ENCODE measurements around the gene SOBP. TPM values are rescaled to one million over a fixed set of nuclear protein-coding genes. Genes with fewer than 3 reads are reported as not detected.

The SOBP gene
- polyA plus RNA-seq, 1 donor (not counting 4 experiments of a cell fraction or from before 2014, with no cell fraction given) = not detected

DNA sequence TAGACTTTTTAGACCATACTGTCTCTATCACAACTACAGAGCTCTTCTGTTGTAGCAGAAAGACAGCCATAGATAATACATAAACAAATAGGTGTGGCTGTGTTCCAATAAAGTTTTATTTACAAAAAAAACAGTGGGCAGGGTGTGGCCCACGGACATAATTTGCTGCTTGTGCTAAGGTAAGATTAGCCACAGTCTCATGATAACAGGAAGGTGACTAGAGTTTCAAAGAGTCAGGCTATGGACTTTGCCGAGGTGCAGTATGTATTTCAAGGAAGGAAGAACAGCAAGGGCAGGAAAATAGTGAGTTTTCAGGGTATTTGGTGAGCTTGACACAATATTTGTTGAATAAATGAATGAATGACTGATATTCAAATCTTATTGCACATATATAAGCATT is 20.2 kb downstream of the SOBP start:
- no peaks in the 10 kb centered on the region for H3K79me2 ChIP-seq (ENCODE audit: control insufficient read depth, insufficient read depth, low read length)
- DNase-seq (ENCODE audit: low read depth, low spot score) (no peak), FAIRE-seq (no peak)
- no peaks in the 10 kb centered on the region for H4K20me1 ChIP-seq (ENCODE audit: control insufficient read depth, extremely low read depth, insufficient read depth, low read length)
- no peak overlapping the region for H3K4me3 ChIP-seq (ENCODE audit: control insufficient read depth in 2 of 3, extremely low read depth in 1 of 3, insufficient read depth in 2 of 3, low read depth in 1 of 3, low read length in 3 of 3)
- dilution Hi-C loops (cut with MboI; ENCODE audit: extremely low pct_ligation_motif_present, low sequenced_read_pairs) = no loop called here
- no peaks in the 10 kb centered on the region for H3K36me3 ChIP-seq (ENCODE audit: control insufficient read depth in 2 of 2, extremely low read depth in 1 of 2, insufficient read depth in 2 of 2, low read length in 2 of 2)
- no peaks in the 10 kb centered on the region for H3K4me1 ChIP-seq (ENCODE audit: control insufficient read depth, extremely low read depth, insufficient read depth, low read length)
- H3K27ac ChIP-seq (ENCODE audit: control insufficient read depth, insufficient read depth, low read length) = no peak overlapping the region
- H3K4me2 ChIP-seq (ENCODE audit: control insufficient read depth, extremely low read depth, insufficient read depth, low read depth, low read length) = no peak overlapping the region
- TF ChIP-seq, protein P1, sequence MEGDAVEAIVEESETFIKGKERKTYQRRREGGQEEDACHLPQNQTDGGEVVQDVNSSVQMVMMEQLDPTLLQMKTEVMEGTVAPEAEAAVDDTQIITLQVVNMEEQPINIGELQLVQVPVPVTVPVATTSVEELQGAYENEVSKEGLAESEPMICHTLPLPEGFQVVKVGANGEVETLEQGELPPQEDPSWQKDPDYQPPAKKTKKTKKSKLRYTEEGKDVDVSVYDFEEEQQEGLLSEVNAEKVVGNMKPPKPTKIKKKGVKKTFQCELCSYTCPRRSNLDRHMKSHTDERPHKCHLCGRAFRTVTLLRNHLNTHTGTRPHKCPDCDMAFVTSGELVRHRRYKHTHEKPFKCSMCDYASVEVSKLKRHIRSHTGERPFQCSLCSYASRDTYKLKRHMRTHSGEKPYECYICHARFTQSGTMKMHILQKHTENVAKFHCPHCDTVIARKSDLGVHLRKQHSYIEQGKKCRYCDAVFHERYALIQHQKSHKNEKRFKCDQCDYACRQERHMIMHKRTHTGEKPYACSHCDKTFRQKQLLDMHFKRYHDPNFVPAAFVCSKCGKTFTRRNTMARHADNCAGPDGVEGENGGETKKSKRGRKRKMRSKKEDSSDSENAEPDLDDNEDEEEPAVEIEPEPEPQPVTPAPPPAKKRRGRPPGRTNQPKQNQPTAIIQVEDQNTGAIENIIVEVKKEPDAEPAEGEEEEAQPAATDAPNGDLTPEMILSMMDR (optimal IDR thresholded peaks at IDR 0.05 in 1 of 3, IDR thresholded peaks at IDR 0.05 in 1 of 3, conservative IDR thresholded peaks at IDR 0.05 in 1 of 3; ENCODE audit: extremely low read depth in 1 of 3, insufficient read depth in 2 of 3, low read length in 3 of 3) = no peak
- TF ChIP-seq EZH2 (IDR thresholded peaks at IDR 0.05; ENCODE audit: low read length) = no peak
- no peak overlapping the region for H3K9ac ChIP-seq (ENCODE audit: control insufficient read depth, extremely low read depth, insufficient read depth, low read length)
- no peaks in the 10 kb centered on the region for H3K9me3 ChIP-seq (ENCODE audit: control insufficient read depth, low read depth, low read length)
- no peaks in the 10 kb centered on the region for H3K9me1 ChIP-seq (ENCODE audit: control insufficient read depth, extremely low read depth, insufficient read depth, low read length)
- H3K27me3 ChIP-seq (ENCODE audit: control insufficient read depth, extremely low read depth, insufficient read depth, low read length) = no peaks in the 10 kb centered on the region
- H2AFZ ChIP-seq (ENCODE audit: control insufficient read depth, low read length) = no peak overlapping the region

DNA sequence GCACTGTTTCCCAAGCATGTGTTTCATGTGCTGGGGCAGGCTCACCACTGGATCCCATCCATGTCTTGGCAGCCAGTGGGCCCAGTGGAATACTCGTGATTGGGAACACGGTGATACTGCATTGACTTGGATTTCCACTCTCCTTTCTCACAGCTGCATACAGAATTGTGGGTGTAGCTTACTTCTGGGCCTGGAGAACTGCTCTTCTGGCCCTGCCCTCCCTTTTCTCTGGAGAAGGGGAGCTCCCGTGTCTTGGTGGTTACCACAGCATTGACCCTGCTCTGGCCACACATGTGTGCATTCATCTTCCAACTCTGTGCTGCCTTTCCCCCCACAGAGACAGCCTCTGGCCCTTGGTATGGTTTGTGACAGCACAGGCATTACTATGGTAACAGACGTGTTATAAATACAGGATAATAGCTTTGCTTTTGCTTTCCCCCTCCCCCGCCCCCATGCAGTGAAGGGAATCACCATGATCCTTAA is 21.6 kb downstream of the SOBP start:
- Histone ChIP-seq H3K27me3 (ENCODE audit: control insufficient read depth, extremely low read depth, insufficient read depth, low read length) (no peaks in the 10 kb centered on the region), H3K4me3 (ENCODE audit: control insufficient read depth in 2 of 3, extremely low read depth in 1 of 3, insufficient read depth in 2 of 3, low read depth in 1 of 3, low read length in 3 of 3) (no peak overlapping the region), H3K9ac (ENCODE audit: control insufficient read depth, extremely low read depth, insufficient read depth, low read length) (no peak overlapping the region), H3K36me3 (ENCODE audit: control insufficient read depth in 2 of 2, extremely low read depth in 1 of 2, insufficient read depth in 2 of 2, low read length in 2 of 2) (no peaks in the 10 kb centered on the region), H2AFZ (ENCODE audit: control insufficient read depth, low read length) (no peak overlapping the region), H4K20me1 (ENCODE audit: control insufficient read depth, extremely low read depth, insufficient read depth, low read length) (no peaks in the 10 kb centered on the region), H3K4me2 (ENCODE audit: control insufficient read depth, extremely low read depth, insufficient read depth, low read depth, low read length) (no peak overlapping the region), H3K9me3 (ENCODE audit: control insufficient read depth, low read depth, low read length) (no peaks in the 10 kb centered on the region), H3K9me1 (ENCODE audit: control insufficient read depth, extremely low read depth, insufficient read depth, low read length) (no peaks in the 10 kb centered on the region), H3K79me2 (ENCODE audit: control insufficient read depth, insufficient read depth, low read length) (no peaks in the 10 kb centered on the region), H3K27ac (ENCODE audit: control insufficient read depth, insufficient read depth, low read length) (no peak overlapping the region), H3K4me1 (ENCODE audit: control insufficient read depth, extremely low read depth, insufficient read depth, low read length) (no peaks in the 10 kb centered on the region)
- no peak for DNase-seq (ENCODE audit: low read depth, low spot score)
- dilution Hi-C loops (cut with MboI; ENCODE audit: extremely low pct_ligation_motif_present, low sequenced_read_pairs) = no loop called here
- FAIRE-seq = no peak
- TF ChIP-seq EZH2 (IDR thresholded peaks at IDR 0.05; ENCODE audit: low read length) = no peak
- TF ChIP-seq, protein P1 (optimal IDR thresholded peaks at IDR 0.05 in 1 of 3, IDR thresholded peaks at IDR 0.05 in 1 of 3, conservative IDR thresholded peaks at IDR 0.05 in 1 of 3; ENCODE audit: extremely low read depth in 1 of 3, insufficient read depth in 2 of 3, low read length in 3 of 3) = no peak
